HCT116 (cell line): ENCODE results near the gene PCP4. TPM values are rescaled to one million over a fixed set of nuclear protein-coding genes. Genes with fewer than 3 reads are reported as not detected.

Experiments used
- ATAC-seq: fragments of 200-7000 bp; cut with Tn5 transposase; 2 replicates; pipeline ENCODE4 v1.9.1; 2020; ENCODE audit warnings: mild to moderate bottlenecking, moderate library complexity
- BruUV-seq: library from RNA; stranded (reverse); fragments of 400-500 nt; replicated peaks from 2 replicates; lab custom pipeline; 2021; lab: Mats Ljungman, UMichigan
- CTCF ChIA-PET: fragments of 300-600 bp; sonication (Branson Sonifier 250); formaldehyde crosslinking; loops from one replicate; lab custom pipeline; 2021; ENCODE audit warnings: antibody characterized with exemption; lab: Charles Lee
- POLR2A ChIA-PET: fragments of 300-600, 350-600 bp; sonication (Branson Sonifier 250); formaldehyde crosslinking; loops from one replicate; lab custom pipeline; 2021; ENCODE audit warnings: antibody characterized with exemption; lab: Charles Lee
- RAD21 ChIA-PET, 2 experiments: fragments of 300-600 bp; sonication (Branson Sonifier 250); formaldehyde crosslinking; loops; one replicate each; lab custom pipeline; 2023; ENCODE audit warnings: low total read pairs in 2 of 2; ENCODE audit not compliant: uncharacterized antibody in 2 of 2, unreplicated experiment in 2 of 2, low non-redundant PET in 1 of 2; lab: Charles Lee
- DNase-seq: peaks from one replicate; pipeline ENCODE4 v3.0.0-alpha.2; 2010; ENCODE audit warnings: low read depth, low spot score
- H2AFZ ChIP-seq: fragments of 200-600 bp; shearing (Covaris generic), sonication (generic); 2 replicates; pipeline ENCODE4 v1.6.1; 2017; ENCODE audit warnings: low read depth, mixed run types, mixed read lengths, antibody characterized with exemption, low read length; ENCODE audit not compliant: poor library complexity, severe bottlenecking
- H3K27ac ChIP-seq: 2 replicates; pipeline ENCODE4 v1.5.1; 2012; ENCODE audit warnings: low read depth, low read length
- H3K27me3 ChIP-seq: fragments of 200-600 bp; sonication (generic); 2 replicates; pipeline ENCODE4 v1.6.1; 2016; ENCODE audit warnings: mixed run types, low read length, mixed read lengths; ENCODE audit not compliant: insufficient read depth
- H3K36me3 ChIP-seq, 2 experiments: fragments of 200-500 bp in 1 of 2; fragments of 200-600 bp in 1 of 2; sonication (Bioruptor generic) in 1 of 2; sonication (generic) in 1 of 2; 2 replicates each; pipeline versions ENCODE4 v1.5.1 to v1.6.1; 2014 to 2016; ENCODE audit warnings: low read length in 2 of 2, inconsistent platforms in 1 of 2, mixed read lengths in 1 of 2, mixed run types in 1 of 2; ENCODE audit not compliant: insufficient read depth in 2 of 2, control insufficient read depth in 1 of 2
- H3K4me1 ChIP-seq, 2 experiments: fragments of 200-600 bp in 1 of 2; sonication (generic) in 1 of 2; 2 replicates each; pipeline versions ENCODE4 v1.5.1 to v1.6.1; 2012 to 2017; ENCODE audit warnings: low read length in 2 of 2, inconsistent platforms in 1 of 2, mild to moderate bottlenecking in 1 of 2, mixed read lengths in 1 of 2, mixed run types in 1 of 2, moderate library complexity in 1 of 2; ENCODE audit not compliant: insufficient read depth in 2 of 2, control insufficient read depth in 1 of 2
- H3K4me2 ChIP-seq: fragments of 200-600 bp; sonication (generic); 2 replicates; pipeline ENCODE4 v1.6.1; 2017; ENCODE audit warnings: mixed run types, low read length, mixed read lengths
- H3K4me3 ChIP-seq, 2 experiments: fragments of 200-600 bp in 1 of 2; sonication (generic) in 1 of 2; replicated peaks in 1 of 2; 2 replicates each; pipeline ENCODE4 v1.5.1; 2011 to 2016; ENCODE audit warnings: low read length in 2 of 2, control low read depth in 1 of 2, low read depth in 1 of 2, mild to moderate bottlenecking in 1 of 2, mixed read lengths in 1 of 2, mixed run types in 1 of 2
- H3K79me2 ChIP-seq: fragments of 200-600 bp; sonication (generic); 2 replicates; pipeline ENCODE4 v1.6.1; 2017; ENCODE audit warnings: mild to moderate bottlenecking, mixed run types, low read length, moderate library complexity, mixed read lengths; ENCODE audit not compliant: insufficient read depth
- H3K9ac ChIP-seq: fragments of 200-600 bp; sonication (generic); 2 replicates; pipeline ENCODE4 v1.6.1; 2016; ENCODE audit warnings: low read length, mixed read lengths
- H3K9me2 ChIP-seq: fragments of 200-600 bp; sonication (generic), shearing (Covaris generic); 2 replicates; pipeline ENCODE4 v1.6.1; 2017; ENCODE audit warnings: mixed run types, mild to moderate bottlenecking, moderate library complexity; ENCODE audit not compliant: insufficient read depth
- H3K9me3 ChIP-seq, 2 experiments: fragments of 200-500 bp in 1 of 2; fragments of 200-600 bp in 1 of 2; sonication (Bioruptor generic) in 1 of 2; sonication (generic) in 1 of 2; 2 replicates each; pipeline ENCODE4 v1.6.1; 2014 to 2017; ENCODE audit warnings: low read length in 2 of 2, mixed read lengths in 2 of 2, inconsistent platforms in 1 of 2, low read depth in 1 of 2, mild to moderate bottlenecking in 1 of 2, mixed run types in 1 of 2, moderate library complexity in 1 of 2; ENCODE audit not compliant: control insufficient read depth in 1 of 2, insufficient read depth in 1 of 2
- H4K20me1 ChIP-seq: fragments of 200-600 bp; sonication (generic), shearing (Covaris generic); 2 replicates; pipeline ENCODE4 v1.6.1; 2017; ENCODE audit warnings: mixed run types, mild to moderate bottlenecking, moderate library complexity; ENCODE audit not compliant: insufficient read depth
- CBX3 ChIP-seq: IDR thresholded peaks from 2 replicates; pipeline ENCODE4 v1.6.1; 2012; ENCODE audit warnings: low read depth
- CEBPB ChIP-seq: IDR thresholded peaks from 2 replicates; pipeline ENCODE4 v1.6.1; 2012; ENCODE audit warnings: low read depth
- ELF1 ChIP-seq: IDR thresholded peaks from 2 replicates; pipeline ENCODE4 v1.6.1; 2012; ENCODE audit warnings: low read depth, borderline replicate concordance
- EZH2 ChIP-seq: fragments of 200-600 bp; sonication (generic); IDR thresholded peaks from 2 replicates; pipeline ENCODE4 v1.6.1; 2017; ENCODE audit warnings: antibody characterized with exemption, mixed run types
- EZH2phosphoT487 ChIP-seq: fragments of 200-600 bp; IDR thresholded peaks from 2 replicates; pipeline ENCODE4 v1.6.1; 2018; ENCODE audit warnings: antibody characterized with exemption, borderline replicate concordance
- FOSL1 ChIP-seq: IDR thresholded peaks from 2 replicates; pipeline ENCODE4 v1.6.1; 2012; ENCODE audit warnings: low read depth
- JUND ChIP-seq: IDR thresholded peaks from 2 replicates; pipeline ENCODE4 v1.6.1; 2012
- MAX ChIP-seq: IDR thresholded peaks from 2 replicates; pipeline ENCODE4 v1.6.1; 2012
- POLR2A ChIP-seq: IDR thresholded peaks from 2 replicates; pipeline ENCODE4 v1.7.0; 2011; ENCODE audit warnings: borderline replicate concordance; ENCODE audit not compliant: insufficient read depth, insufficient read length; ENCODE audit errors: extremely low read depth
- RAD21 ChIP-seq: IDR thresholded peaks from 2 replicates; pipeline ENCODE4 v1.6.1; 2012; ENCODE audit warnings: low read depth, mild to moderate bottlenecking
- REST ChIP-seq: IDR thresholded peaks from 2 replicates; pipeline ENCODE4 v1.6.1; 2012; ENCODE audit warnings: low read depth
- SIN3A ChIP-seq: IDR thresholded peaks from 2 replicates; pipeline ENCODE4 v1.6.1; 2012; ENCODE audit warnings: low read depth
- TCF7L2 ChIP-seq: IDR thresholded peaks from 2 replicates; pipeline ENCODE4 v1.7.0; 2011; ENCODE audit warnings: borderline replicate concordance, inconsistent platforms; ENCODE audit not compliant: insufficient read depth, insufficient read length; ENCODE audit errors: extremely low read depth
- YY1 ChIP-seq: IDR thresholded peaks from 2 replicates; pipeline ENCODE4 v1.6.1; 2011; ENCODE audit warnings: low read length, low read depth, moderate library complexity, mild to moderate bottlenecking; ENCODE audit not compliant: insufficient replicate concordance; ENCODE audit errors: extremely low read depth
- ZBTB33 ChIP-seq: IDR thresholded peaks from 2 replicates; pipeline ENCODE4 v1.6.1; 2011; ENCODE audit warnings: mild to moderate bottlenecking, low read length, moderate library complexity; ENCODE audit not compliant: insufficient replicate concordance; ENCODE audit errors: extremely low read depth
- ZFX ChIP-seq: fragments of 450-650 bp; IDR thresholded peaks from 2 replicates; pipeline ENCODE4 v1.6.1; 2017
- ZNF274 ChIP-seq: fragments of 200-500 bp; sonication (Bioruptor generic); IDR thresholded peaks from 2 replicates; pipeline ENCODE4 v1.6.1; 2014; ENCODE audit warnings: mild to moderate bottlenecking, low read depth, low read length, inconsistent platforms
- intact Hi-C: fragments of 100-400 bp; cut with micrococcal nuclease; formaldehyde crosslinking; loops from 2 replicates; pipeline ENCODE4 v1.10.0; 2022
- total RNA-seq: library from RNA; stranded (reverse); gene quantifications from one replicate; pipeline ENCODE4 v1.2.1, GENCODE V29; 2021; ENCODE audit not compliant: unreplicated experiment

PCP4 gene
- total RNA-seq, 1 experiment from 2014 or later = not detected

GRCh38 chr21:39946199-39946598 is 79.0 kb downstream of the PCP4 start:
- TF ChIP-seq RAD21 (no peak), EZH2 (no peak), ELF1 (no peak), ZFX (no peak), CEBPB (no peak), YY1 (no peak), JUND (no peak), MAX (no peak), EZH2phosphoT487 (no peak), ZNF274 (no peak), CBX3 (no peak), REST (no peak), ZBTB33 (no peak), TCF7L2 (no peak), SIN3A (no peak), FOSL1 (no peak), POLR2A (no peak)
- no peaks in the 10 kb centered on the region for H4K20me1 ChIP-seq
- ChIA-PET CTCF (no interaction called here), RAD21 (no interaction called here), POLR2A (no interaction called here)
- no TSS peak for BruUV-seq
- no peak overlapping the region for H3K4me3 ChIP-seq
- no peak overlapping the region for H3K9ac ChIP-seq
- no peak overlapping the region for H3K27ac ChIP-seq
- no peaks in the 10 kb centered on the region for H3K36me3 ChIP-seq
- H3K9me3 ChIP-seq = peaks cover 0 to 32% of the 10 kb centered on the region in 2 experiments; a peak in 2 of 4 replicates
- no peak overlapping the region for H3K4me2 ChIP-seq
- no peaks in the 10 kb centered on the region for H3K9me2 ChIP-seq
- H3K4me1 ChIP-seq = no peaks in the 10 kb centered on the region
- no peaks in the 10 kb centered on the region for H3K27me3 ChIP-seq
- H2AFZ ChIP-seq = no peak overlapping the region
- ATAC-seq (no peak), DNase-seq (no peak)
- intact Hi-C loops = no loop called here
- no peaks in the 10 kb centered on the region for H3K79me2 ChIP-seq
